ENCODE results near the gene FRZB. TPM values are rescaled to one million over a fixed set of nuclear protein-coding genes. Genes with fewer than 3 reads are reported as not detected.

FRZB gene, protein sequence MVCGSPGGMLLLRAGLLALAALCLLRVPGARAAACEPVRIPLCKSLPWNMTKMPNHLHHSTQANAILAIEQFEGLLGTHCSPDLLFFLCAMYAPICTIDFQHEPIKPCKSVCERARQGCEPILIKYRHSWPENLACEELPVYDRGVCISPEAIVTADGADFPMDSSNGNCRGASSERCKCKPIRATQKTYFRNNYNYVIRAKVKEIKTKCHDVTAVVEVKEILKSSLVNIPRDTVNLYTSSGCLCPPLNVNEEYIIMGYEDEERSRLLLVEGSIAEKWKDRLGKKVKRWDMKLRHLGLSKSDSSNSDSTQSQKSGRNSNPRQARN
- 1 to 10 TPM; 1.1 to 6.0 (median 3.1) TPM for total RNA-seq

DNA sequence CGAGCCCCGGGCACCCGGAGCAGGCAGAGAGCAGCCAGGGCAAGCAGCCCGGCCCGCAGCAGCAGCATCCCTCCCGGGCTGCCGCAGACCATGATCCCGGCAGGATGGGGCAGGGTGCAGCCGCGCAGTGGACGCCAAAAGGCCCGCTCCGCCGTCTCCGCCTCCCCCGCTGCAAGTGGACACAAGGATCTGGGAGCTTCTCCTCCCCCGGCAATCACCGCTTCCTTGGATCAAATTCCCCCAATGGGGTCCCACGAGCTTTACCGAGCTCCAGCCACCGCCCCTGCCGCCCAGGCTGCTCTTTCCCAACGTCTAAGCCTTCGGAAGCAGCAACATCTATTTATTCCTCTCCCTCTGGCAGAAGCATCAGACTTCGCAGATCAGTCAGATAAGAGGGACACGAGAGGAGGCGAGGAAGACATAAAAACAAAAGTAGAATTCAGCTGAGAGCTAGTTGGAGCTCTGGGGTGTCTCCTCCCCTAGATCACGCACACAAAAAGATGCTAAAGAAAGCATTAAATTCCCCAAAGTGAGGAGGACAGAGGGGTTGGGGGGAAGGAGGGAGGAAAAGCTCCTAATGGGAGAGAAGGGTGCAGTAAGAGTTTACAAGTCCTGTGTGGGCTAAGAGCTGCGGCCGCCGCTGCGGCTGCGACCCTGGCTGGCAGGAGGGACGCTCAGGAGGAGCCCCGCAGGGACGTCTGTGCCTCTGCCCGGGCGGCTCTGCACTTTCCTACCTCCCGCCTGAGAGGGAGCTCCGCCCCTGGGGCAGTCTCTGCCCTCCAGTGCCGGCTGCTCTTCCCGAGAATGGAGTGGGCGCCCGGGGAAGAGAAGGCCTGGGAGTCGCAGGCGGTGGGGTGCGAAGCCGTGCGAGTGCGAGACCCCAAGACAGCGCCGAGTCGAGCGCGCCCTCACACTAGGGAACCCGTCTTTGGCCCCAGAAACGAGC, at the start of gene FRZB:
TSS of gene FRZB (minus strand) at position 177 of the 946 bp plus-strand sequence. CDS start at position 92, 85 bp downstream.
- TF ChIP-seq POLR2A (IDR thresholded peaks at IDR 0.05) (no peak), CTCF (IDR thresholded peaks at IDR 0.05) (no peak)
- Histone ChIP-seq H3K27me3 (no peaks in the 10 kb centered on the region), H3K4me1 (peaks cover 16% of the 10 kb centered on the region in 2 donors), H3K36me3 (no peaks in the 10 kb centered on the region), H3K27ac (peak within 1 kb of the TSS in 2 of 3 donors; percentile 13 to 30), H3K4me3 (replicated peaks in 1 of 3) (peak within 1 kb of the TSS in 1 of 3 donors; percentile 27), H3K9me3 (no peaks in the 10 kb centered on the region)
- intact Hi-C loops (cut with DNase I), result no loop called here
- peak; percentile 31 to 41 for DNase-seq
- 2 to 3% methylated on average over 46 to 52 of the region's 57 CpGs for WGBS, 2 donors

GRCh38 chr2:182915369-182916326, 49.2 kb upstream of the FRZB start:
- Histone ChIP-seq H3K36me3 (peaks cover 0 to 5% of the 10 kb centered on the region in 2 donors), H3K4me3 (replicated peaks in 1 of 3) (no peak overlapping the region), H3K27ac (no peak overlapping the region), H3K27me3 (no peaks in the 10 kb centered on the region), H3K4me1 (peaks cover 4 to 7% of the 10 kb centered on the region in 2 donors), H3K9me3 (no peaks in the 10 kb centered on the region)
- WGBS, 2 donors, result 85 to 90% methylated on average over 6 of the region's 6 CpGs
- no peak for DNase-seq
- intact Hi-C loops (cut with DNase I), result no loop called here
- TF ChIP-seq CTCF (IDR thresholded peaks at IDR 0.05) (no peak), POLR2A (IDR thresholded peaks at IDR 0.05) (no peak)

DNA sequence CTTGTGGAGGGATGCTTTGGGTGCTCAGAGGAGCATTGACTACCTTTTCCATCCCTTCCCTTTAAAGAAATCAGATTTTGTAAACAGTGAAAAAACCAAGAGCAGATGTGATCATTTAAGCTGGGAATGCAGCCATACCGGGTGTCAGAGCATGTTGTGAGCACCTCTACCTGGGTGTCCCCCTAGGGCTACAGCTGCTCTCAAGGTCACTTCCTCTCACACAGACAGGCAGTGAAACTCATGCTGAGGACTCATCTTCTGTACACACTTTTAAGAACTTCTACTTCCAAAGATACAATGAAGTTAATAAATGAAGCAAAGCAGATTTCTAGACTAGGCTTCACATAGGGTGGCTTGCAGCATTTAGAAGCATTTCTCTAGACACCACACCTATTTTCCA, 48.4 kb upstream of the FRZB start:
- H3K27me3 ChIP-seq, result no peaks in the 10 kb centered on the region
- H3K4me3 ChIP-seq (replicated peaks in 1 of 3), result no peak overlapping the region
- peaks cover 0 to 5% of the 10 kb centered on the region in 2 donors for H3K36me3 ChIP-seq
- H3K9me3 ChIP-seq, result no peaks in the 10 kb centered on the region
- TF ChIP-seq CTCF (IDR thresholded peaks at IDR 0.05) (no peak), POLR2A (IDR thresholded peaks at IDR 0.05) (no peak)
- peaks cover 4 to 7% of the 10 kb centered on the region in 2 donors for H3K4me1 ChIP-seq
- DNase-seq, result no peak
- H3K27ac ChIP-seq, result no peak overlapping the region
- WGBS, 2 donors, result 86 to 89% methylated on average over 1 of the region's 1 CpG
- intact Hi-C loops (cut with DNase I), result no loop called here

GRCh38 chr2:182913064-182913463, 46.6 kb upstream of the FRZB start:
- no peak for DNase-seq
- WGBS, 2 donors, result 100% methylated on average over 1 of the region's 1 CpG
- peaks cover 4 to 7% of the 10 kb centered on the region in 2 donors for H3K4me1 ChIP-seq
- intact Hi-C loops (cut with DNase I), result no loop called here
- TF ChIP-seq POLR2A (IDR thresholded peaks at IDR 0.05) (no peak), CTCF (IDR thresholded peaks at IDR 0.05) (no peak)
- no peaks in the 10 kb centered on the region for H3K27me3 ChIP-seq
- H3K36me3 ChIP-seq, result peaks cover 0 to 5% of the 10 kb centered on the region in 2 donors
- no peak overlapping the region for H3K27ac ChIP-seq
- no peak overlapping the region for H3K4me3 ChIP-seq (replicated peaks in 1 of 3)
- H3K9me3 ChIP-seq, result no peaks in the 10 kb centered on the region

Data from thyroid gland (tissue), 4 donors.